Endothelial cell (in vitro differentiated cells): Measurements from ENCODE around the gene CPXM1. TPM values are rescaled to one million over a fixed set of nuclear protein-coding genes. Genes with fewer than 3 reads are reported as not detected.

Experiments
- DNase-seq: peaks from one replicate; pipeline ENCODE4 v3.0.0; 2021; ENCODE audit warnings: low spot score
- H3K27ac Mint-ChIP-seq: one replicate; pipeline ENCODE4 v1.8.0; 2021; ENCODE audit warnings: mixed read lengths, inconsistent platforms; ENCODE audit not compliant: unreplicated experiment
- H3K27me3 Mint-ChIP-seq: one replicate; pipeline ENCODE4 v1.8.0; 2021; ENCODE audit warnings: mild to moderate bottlenecking, moderate library complexity, mixed read lengths, inconsistent platforms; ENCODE audit not compliant: unreplicated experiment
- H3K36me3 Mint-ChIP-seq: one replicate; pipeline ENCODE4 v1.8.0; 2021; ENCODE audit warnings: mild to moderate bottlenecking, low read depth, mixed read lengths, inconsistent platforms; ENCODE audit not compliant: unreplicated experiment
- H3K4me1 Mint-ChIP-seq: one replicate; pipeline ENCODE4 v1.8.0; 2021; ENCODE audit warnings: mild to moderate bottlenecking, mixed read lengths, inconsistent platforms; ENCODE audit not compliant: unreplicated experiment
- H3K4me3 Mint-ChIP-seq: one replicate; pipeline ENCODE4 v1.8.0; 2021; ENCODE audit warnings: mild to moderate bottlenecking, mixed read lengths, inconsistent platforms; ENCODE audit not compliant: unreplicated experiment
- H3K9me3 Mint-ChIP-seq: one replicate; pipeline ENCODE4 v1.8.0; 2021; ENCODE audit warnings: mixed read lengths, inconsistent platforms; ENCODE audit not compliant: unreplicated experiment
- total RNA-seq: library from RNA; stranded (reverse); fragmentation: NEBNext Ultra II Directional; extraction: Animal tissue kit (Norgen Biotek cat#: 25700); gene quantifications from one replicate; pipeline ENCODE4 v1.2.1, GENCODE V29; 2021; ENCODE audit not compliant: unreplicated experiment
- TF ChIP-seq, protein P1 (sequence below): fragments of 200-600 bp; sonication (generic); IDR thresholded peaks from one replicate; pipeline ENCODE4 v1.5.0; 2021; ENCODE audit warnings: antibody characterized with exemption; ENCODE audit not compliant: unreplicated experiment

CPXM1 gene
- total RNA-seq, 1 donor from 2014 or later, result 139 TPM

DNA sequence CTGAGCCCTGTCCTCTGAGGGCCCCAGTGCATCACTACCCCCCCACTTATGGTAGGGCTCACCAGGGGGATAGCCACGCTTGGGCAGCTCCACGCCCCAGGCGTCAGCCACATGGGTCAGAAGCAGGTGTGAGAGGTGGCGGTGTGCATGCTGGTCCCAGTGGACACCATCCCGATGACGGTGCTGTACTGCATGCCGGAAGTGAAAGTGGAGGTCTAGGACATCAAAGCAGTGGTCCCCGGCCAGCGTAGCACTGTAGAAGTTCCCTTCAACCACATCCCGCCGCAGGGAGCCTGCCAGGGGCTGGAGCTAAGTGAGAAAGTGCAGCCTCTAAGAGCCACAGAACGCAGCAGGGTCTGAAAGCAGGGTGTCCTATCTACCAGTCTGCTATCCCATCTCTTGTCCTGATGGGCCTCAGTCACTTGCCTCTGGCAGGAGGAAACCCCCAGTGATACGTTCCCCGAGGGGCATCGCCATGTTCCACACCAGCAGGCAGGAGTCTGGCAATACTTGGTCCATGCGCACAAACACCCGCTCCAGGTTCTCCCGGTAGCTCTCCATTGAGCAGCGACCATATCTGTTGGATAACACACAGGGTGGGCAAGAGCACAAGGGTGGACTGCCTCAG, 37.9 kb upstream of the CPXM1 start:
- H3K4me3 Mint-ChIP-seq, result peak overlapping the region; percentile 47
- no peak overlapping the region for H3K27ac Mint-ChIP-seq
- H3K4me1 Mint-ChIP-seq, result peaks cover 21% of the 10 kb centered on the region
- H3K36me3 Mint-ChIP-seq, result peaks cover 24% of the 10 kb centered on the region
- no peaks in the 10 kb centered on the region for H3K9me3 Mint-ChIP-seq
- H3K27me3 Mint-ChIP-seq, result peaks cover 16% of the 10 kb centered on the region
- no peak for DNase-seq
- TF ChIP-seq, protein P1, sequence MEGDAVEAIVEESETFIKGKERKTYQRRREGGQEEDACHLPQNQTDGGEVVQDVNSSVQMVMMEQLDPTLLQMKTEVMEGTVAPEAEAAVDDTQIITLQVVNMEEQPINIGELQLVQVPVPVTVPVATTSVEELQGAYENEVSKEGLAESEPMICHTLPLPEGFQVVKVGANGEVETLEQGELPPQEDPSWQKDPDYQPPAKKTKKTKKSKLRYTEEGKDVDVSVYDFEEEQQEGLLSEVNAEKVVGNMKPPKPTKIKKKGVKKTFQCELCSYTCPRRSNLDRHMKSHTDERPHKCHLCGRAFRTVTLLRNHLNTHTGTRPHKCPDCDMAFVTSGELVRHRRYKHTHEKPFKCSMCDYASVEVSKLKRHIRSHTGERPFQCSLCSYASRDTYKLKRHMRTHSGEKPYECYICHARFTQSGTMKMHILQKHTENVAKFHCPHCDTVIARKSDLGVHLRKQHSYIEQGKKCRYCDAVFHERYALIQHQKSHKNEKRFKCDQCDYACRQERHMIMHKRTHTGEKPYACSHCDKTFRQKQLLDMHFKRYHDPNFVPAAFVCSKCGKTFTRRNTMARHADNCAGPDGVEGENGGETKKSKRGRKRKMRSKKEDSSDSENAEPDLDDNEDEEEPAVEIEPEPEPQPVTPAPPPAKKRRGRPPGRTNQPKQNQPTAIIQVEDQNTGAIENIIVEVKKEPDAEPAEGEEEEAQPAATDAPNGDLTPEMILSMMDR, result no peak

- Mint-ChIP-seq H3K4me3 (no peak overlapping the region), H3K27me3 (peaks cover 16% of the 10 kb centered on the region), H3K27ac (no peak overlapping the region), H3K9me3 (no peaks in the 10 kb centered on the region), H3K36me3 (peaks cover 24% of the 10 kb centered on the region), H3K4me1 (peaks cover 21% of the 10 kb centered on the region)
- TF ChIP-seq, protein P1, result no peak
- DNase-seq, result no peak
These were observed 37.0 kb upstream of the CPXM1 start for GRCh38 chr20:2837221-2837960.

GRCh38 chr20:2836035-2836434, 35.6 kb upstream of the CPXM1 start:
- DNase-seq, result no peak
- H3K36me3 Mint-ChIP-seq, result peaks cover 21% of the 10 kb centered on the region
- TF ChIP-seq, protein P1, result no peak
- no peaks in the 10 kb centered on the region for H3K9me3 Mint-ChIP-seq
- H3K27me3 Mint-ChIP-seq, result peaks cover 14% of the 10 kb centered on the region
- H3K4me1 Mint-ChIP-seq, result peaks cover 17% of the 10 kb centered on the region
- H3K27ac Mint-ChIP-seq, result no peak overlapping the region
- peak overlapping the region; percentile 38 for H3K4me3 Mint-ChIP-seq

DNA sequence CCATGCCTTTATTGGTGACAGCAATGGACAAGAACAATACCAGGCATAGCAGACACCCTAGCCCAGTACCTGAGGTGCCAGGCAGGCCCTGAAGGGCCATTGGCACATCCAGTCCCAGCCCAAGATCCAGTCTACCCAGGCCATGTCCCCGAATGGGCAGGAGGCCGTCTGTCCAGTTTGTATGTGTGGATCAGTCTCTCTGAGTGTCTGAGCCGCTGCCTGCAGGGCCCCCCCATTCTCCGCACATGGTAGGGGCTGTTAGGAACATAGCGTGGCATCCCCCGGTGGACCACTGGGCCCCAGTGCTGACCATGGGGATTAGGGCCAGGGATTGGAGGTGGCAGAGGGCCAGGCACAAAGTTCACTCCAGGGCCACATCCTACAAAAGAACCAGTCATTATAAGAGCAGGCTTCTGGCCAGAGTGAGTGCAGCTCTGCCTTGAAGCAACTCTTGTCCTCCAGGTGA, 34.9 kb upstream of the CPXM1 start:
- Mint-ChIP-seq H3K4me3 (no peak overlapping the region), H3K36me3 (peaks cover 21% of the 10 kb centered on the region), H3K4me1 (peaks cover 17% of the 10 kb centered on the region), H3K27me3 (peaks cover 14% of the 10 kb centered on the region), H3K27ac (no peak overlapping the region), H3K9me3 (no peaks in the 10 kb centered on the region)
- TF ChIP-seq, protein P1, result no peak
- DNase-seq, result no peak

GRCh38 chr20:2834401-2835110, 34.1 kb upstream of the CPXM1 start:
- Mint-ChIP-seq H3K27me3 (peaks cover 13% of the 10 kb centered on the region), H3K9me3 (no peaks in the 10 kb centered on the region)

More at GRCh38 chr20:2834401-2835110, 34.1 kb upstream of the CPXM1 start:
- TF ChIP-seq, protein P1, result no peak
- Mint-ChIP-seq H3K4me1 (peaks cover 15% of the 10 kb centered on the region), H3K36me3 (peaks cover 21% of the 10 kb centered on the region), H3K27ac (no peak overlapping the region), H3K4me3 (no peak overlapping the region)
- DNase-seq, result no peak
